Mucosa of descending colon (tissue), 3 donors: Measurements from ENCODE around the gene CDH15. TPM values are rescaled to one million over a fixed set of nuclear protein-coding genes. Genes with fewer than 3 reads are reported as not detected.

Experiments
- ATAC-seq: fragments of 200-7000 bp; cut with Tn5 transposase; one replicate; pipeline ENCODE4 v1.9.1; 2020; ENCODE audit warnings: mild to moderate bottlenecking, moderate library complexity
- DNase-seq, 3 donors: peaks; one replicate each; pipeline ENCODE4 v3.0.0-alpha.2; 2020
- H3K36me3 ChIP-seq: fragments of 200-600 bp; one replicate; pipeline ENCODE4 v1.8.0; 2021; ENCODE audit warnings: low read depth, mild to moderate bottlenecking
- H3K4me1 ChIP-seq: fragments of 200-600 bp; one replicate; pipeline ENCODE4 v1.8.0; 2021; ENCODE audit warnings: low read depth, mild to moderate bottlenecking
- H3K4me3 ChIP-seq: fragments of 200-600 bp; one replicate; pipeline ENCODE4 v1.8.0; 2021; ENCODE audit warnings: mild to moderate bottlenecking
- H3K9me3 ChIP-seq: fragments of 200-600 bp; one replicate; pipeline ENCODE4 v1.8.0; 2021; ENCODE audit warnings: mild to moderate bottlenecking
- intact Hi-C, 2 donors: fragments of 100-400 bp; cut with DNase I in 1 of 2; cut with micrococcal nuclease in 1 of 2; formaldehyde crosslinking; loops; one replicate each; pipeline versions ENCODE4 v1.11.0 to v1.11.1; 2022; cut with DNase I, micrococcal nuclease
- long read RNA-seq, 2 donors: library from polyadenylated mRNA; unstranded; transcript quantifications; one replicate each; pipeline ENCODE4 v2.0.0, GENCODE V29; 2019 to 2021
- total RNA-seq, 3 donors: library from RNA; stranded (reverse); fragmentation: NEBNext Ultra II Directional in 2 of 3; extraction: Animal tissue kit (Norgen Biotek cat#: 25700) in 2 of 3; gene quantifications; one replicate each; pipeline versions ENCODE4 v1.2.1 to v1.2.4, GENCODE V29; 2021 to 2023
- TF ChIP-seq, protein P1 (sequence below): fragments of 200-600 bp; IDR thresholded peaks from one replicate; pipeline ENCODE4 v1.8.0; 2022; ENCODE audit warnings: antibody characterized with exemption, mild to moderate bottlenecking
- donor health status: DM: no; HTN: no; CAD: no; lungs with moderate emphysema.
- donor health status: DM: no; HTN: no; CAD: no.
- donor health status: DM: no; HTN: yes; CAD: no.

CDH15 gene, protein sequence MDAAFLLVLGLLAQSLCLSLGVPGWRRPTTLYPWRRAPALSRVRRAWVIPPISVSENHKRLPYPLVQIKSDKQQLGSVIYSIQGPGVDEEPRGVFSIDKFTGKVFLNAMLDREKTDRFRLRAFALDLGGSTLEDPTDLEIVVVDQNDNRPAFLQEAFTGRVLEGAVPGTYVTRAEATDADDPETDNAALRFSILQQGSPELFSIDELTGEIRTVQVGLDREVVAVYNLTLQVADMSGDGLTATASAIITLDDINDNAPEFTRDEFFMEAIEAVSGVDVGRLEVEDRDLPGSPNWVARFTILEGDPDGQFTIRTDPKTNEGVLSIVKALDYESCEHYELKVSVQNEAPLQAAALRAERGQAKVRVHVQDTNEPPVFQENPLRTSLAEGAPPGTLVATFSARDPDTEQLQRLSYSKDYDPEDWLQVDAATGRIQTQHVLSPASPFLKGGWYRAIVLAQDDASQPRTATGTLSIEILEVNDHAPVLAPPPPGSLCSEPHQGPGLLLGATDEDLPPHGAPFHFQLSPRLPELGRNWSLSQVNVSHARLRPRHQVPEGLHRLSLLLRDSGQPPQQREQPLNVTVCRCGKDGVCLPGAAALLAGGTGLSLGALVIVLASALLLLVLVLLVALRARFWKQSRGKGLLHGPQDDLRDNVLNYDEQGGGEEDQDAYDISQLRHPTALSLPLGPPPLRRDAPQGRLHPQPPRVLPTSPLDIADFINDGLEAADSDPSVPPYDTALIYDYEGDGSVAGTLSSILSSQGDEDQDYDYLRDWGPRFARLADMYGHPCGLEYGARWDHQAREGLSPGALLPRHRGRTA
- total RNA-seq: not detected
- long read RNA-seq, donor 1: 0 reads
- long read RNA-seq, donor 2: 0 reads

DNA sequence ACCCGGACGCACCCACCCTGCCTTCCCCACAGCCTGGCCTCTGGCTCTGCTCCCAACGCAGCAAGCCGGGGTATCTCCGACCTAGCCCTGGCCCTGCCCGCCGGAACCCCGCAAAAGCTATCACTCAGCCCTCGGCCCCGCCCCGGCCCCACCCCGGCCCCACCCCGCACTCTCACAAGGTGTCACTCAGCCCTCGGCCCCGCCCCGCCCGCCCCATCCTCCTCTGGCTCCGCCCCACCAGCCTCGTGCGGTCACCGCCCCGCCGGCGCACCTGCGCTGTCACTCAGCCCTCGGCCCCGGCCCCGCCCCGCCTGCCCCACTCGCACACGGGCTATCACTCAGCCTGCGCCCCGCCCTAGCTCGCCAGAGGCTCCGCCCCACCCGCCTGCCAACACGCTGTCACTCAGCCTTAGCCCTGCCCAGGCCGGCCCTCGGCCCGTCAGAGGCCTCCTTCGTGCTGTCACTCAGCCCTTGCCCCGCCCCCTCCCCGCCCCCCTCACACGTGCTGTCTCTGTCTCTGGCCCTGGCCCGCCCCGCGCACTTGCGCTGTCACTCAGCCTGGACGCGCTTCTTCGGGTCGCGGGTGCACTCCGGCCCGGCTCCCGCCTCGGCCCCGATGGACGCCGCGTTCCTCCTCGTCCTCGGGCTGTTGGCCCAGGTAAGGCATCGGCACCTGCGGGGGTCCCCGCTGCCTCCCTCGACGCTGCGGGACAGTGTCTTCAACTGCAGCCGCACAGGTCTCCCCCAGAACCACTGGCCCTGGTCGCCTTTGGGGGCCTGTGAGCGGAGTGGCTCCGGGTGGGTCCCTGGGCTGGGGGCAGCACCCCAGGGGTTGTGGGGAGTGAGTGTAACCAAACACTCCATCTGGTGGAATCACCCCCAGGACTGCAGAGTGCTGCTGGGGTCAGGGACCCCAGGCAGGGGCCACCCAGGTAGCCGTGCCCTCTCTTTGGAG is at the start of gene CDH15:
Gene CDH15, plus strand, starts transcription at position 533 of the 955 bp plus-strand sequence. Its CDS starts 84 bp downstream, at position 617.
- ATAC-seq (peak; percentile 92), DNase-seq (peak; percentile 98 to 99 (median 98))
- TF ChIP-seq, protein P1, sequence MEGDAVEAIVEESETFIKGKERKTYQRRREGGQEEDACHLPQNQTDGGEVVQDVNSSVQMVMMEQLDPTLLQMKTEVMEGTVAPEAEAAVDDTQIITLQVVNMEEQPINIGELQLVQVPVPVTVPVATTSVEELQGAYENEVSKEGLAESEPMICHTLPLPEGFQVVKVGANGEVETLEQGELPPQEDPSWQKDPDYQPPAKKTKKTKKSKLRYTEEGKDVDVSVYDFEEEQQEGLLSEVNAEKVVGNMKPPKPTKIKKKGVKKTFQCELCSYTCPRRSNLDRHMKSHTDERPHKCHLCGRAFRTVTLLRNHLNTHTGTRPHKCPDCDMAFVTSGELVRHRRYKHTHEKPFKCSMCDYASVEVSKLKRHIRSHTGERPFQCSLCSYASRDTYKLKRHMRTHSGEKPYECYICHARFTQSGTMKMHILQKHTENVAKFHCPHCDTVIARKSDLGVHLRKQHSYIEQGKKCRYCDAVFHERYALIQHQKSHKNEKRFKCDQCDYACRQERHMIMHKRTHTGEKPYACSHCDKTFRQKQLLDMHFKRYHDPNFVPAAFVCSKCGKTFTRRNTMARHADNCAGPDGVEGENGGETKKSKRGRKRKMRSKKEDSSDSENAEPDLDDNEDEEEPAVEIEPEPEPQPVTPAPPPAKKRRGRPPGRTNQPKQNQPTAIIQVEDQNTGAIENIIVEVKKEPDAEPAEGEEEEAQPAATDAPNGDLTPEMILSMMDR: no peak
- peaks cover 12% of the 10 kb centered on the region for H3K4me1 ChIP-seq
- H3K36me3 ChIP-seq: no peaks in the 10 kb centered on the region
- no peak within 1 kb of the TSS for H3K4me3 ChIP-seq
- intact Hi-C loops: no loop called here
- no peaks in the 10 kb centered on the region for H3K9me3 ChIP-seq

DNA sequence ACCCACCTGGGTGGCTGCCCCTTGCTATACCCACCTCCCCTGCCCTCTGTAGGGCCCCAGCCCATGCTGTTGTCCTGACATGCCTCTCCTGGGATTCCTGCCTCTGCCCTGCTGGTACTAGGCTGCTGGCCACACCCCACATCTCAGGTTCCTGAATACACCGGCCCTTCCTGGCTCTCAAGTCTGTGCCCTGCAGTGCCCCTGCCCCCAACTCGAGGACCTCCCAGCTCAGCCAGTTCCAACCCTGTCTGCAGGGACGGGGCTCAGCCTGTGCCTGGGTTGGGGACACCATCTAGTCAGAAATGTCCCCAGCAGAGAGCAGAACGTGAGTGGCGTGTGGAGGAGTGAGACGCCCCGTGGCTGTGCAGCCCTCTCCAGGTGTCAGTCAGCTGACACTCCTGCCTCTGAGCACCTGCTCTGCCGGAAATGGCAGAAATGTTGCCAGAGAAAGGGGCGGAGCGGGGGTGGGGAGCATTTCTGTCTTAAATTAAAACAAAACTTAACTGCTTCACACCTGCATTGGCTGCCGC is 49.2 kb upstream of the CDH15 start:
- no peaks in the 10 kb centered on the region for H3K36me3 ChIP-seq

DNA sequence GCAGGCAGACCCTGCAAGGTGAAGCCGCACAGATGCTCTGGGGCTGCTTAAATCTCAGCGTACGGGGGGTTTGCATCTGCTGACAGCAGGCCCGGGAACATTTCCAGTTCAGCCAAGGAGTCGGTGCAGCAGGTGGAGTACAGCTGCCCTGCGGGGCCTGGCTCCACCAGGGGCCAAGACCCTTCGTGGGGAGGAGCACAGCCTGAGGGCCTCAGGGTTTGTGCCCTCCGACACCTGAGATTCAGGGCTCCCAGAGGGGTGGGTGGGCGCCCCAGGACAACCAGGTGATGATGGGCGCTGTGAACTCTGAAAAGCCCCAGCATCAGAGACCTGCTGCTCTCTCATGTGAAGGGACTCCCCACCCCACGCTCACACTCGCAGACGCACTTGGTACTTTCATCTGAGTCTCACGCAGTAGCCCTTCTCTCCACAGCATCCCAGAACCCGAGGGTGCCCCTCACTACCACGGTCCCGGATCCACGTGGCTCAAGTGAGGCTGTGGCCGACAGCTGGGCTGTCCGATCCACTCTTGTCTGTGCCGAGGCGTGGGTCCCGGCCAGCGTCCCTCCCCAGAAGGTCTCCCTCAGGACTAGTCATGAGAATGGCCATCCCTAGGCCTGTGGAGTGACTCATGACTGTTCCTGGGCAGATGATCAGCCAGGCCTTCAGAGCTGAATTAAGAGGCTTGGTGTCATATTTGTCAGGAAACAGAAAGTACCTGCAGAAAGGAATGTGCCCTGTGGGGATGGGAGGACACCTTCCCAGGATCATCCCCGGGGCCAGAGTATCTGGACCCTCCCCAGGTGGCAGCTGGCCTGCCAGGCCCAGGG is 48.3 kb upstream of the CDH15 start:
- H3K9me3 ChIP-seq: no peaks in the 10 kb centered on the region
- intact Hi-C loops: no loop called here
- no peak overlapping the region for H3K4me3 ChIP-seq
- TF ChIP-seq, protein P1: no peak
- ATAC-seq (no peak), DNase-seq (peak in 2 of 3 donors; percentile 30 to 42)
- H3K36me3 ChIP-seq: no peaks in the 10 kb centered on the region
- H3K4me1 ChIP-seq: peaks cover 11% of the 10 kb centered on the region

More for the DNA sequence above, 49.2 kb upstream of the CDH15 start:
- peaks cover 11% of the 10 kb centered on the region for H3K4me1 ChIP-seq
- intact Hi-C loops: no loop called here
- TF ChIP-seq, protein P1: no peak
- H3K9me3 ChIP-seq: no peaks in the 10 kb centered on the region
- peak; percentile 80 to 88 (median 84) for DNase-seq
- no peak overlapping the region for H3K4me3 ChIP-seq
- peak; percentile 92 for ATAC-seq

DNA sequence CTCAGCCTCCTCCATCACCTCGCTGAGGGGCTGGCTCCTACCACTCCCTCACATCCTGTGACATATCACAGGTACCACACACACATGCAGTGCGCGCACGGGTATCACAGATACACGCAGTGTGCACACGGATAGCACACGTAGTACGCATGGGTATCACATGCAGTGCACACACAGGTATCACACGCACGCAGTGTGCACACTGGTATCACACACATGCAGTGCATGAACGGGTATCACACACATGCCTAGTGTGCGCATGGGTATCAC is 47.8 kb upstream of the CDH15 start:
- Histone ChIP-seq H3K9me3 (no peaks in the 10 kb centered on the region), H3K4me1 (peaks cover 11% of the 10 kb centered on the region), H3K4me3 (no peak overlapping the region), H3K36me3 (no peaks in the 10 kb centered on the region)
- TF ChIP-seq, protein P1: no peak
- ATAC-seq (no peak), DNase-seq (peak in 2 of 3 donors; percentile 16 to 37)
- intact Hi-C loops: no loop called here
